NCI-H2171 treated with DMSO at 0.1 percent for 48 hours (cell line): Measurements from ENCODE around the gene F13A1.
A peak's percentile ranks its signal among the peaks of the same experiment; 100 is the strongest.

Experiments
- DNase-seq: peaks from one replicate; lab custom pipeline; 2025; lab: John Stamatoyannopoulos, UW

The F13A1 gene

GRCh38 chr6:6191909-6192308 is 128.6 kb downstream of the F13A1 start:
- no peak for DNase-seq

GRCh38 chr6:6191476-6191875 is 129.0 kb downstream of the F13A1 start:
- DNase-seq, result no peak

- DNase-seq, result no peak
Observed at GRCh38 chr6:6180684-6181083, 139.8 kb downstream of the F13A1 start.

- DNase-seq, result peak; percentile 55
Observed at GRCh38 chr6:6179858-6180623, 140.4 kb downstream of the F13A1 start.

- no peak for DNase-seq
Observed at GRCh38 chr6:6178795-6179194, 141.7 kb downstream of the F13A1 start.

- no peak for DNase-seq
Observed at GRCh38 chr6:6177754-6178153, 142.7 kb downstream of the F13A1 start.

GRCh38 chr6:6176586-6177228 is 143.8 kb downstream of the F13A1 start:
- DNase-seq, result no peak

GRCh38 chr6:6176127-6176526 is 144.3 kb downstream of the F13A1 start:
- DNase-seq, result no peak

- DNase-seq, result no peak
Observed at GRCh38 chr6:6169141-6169540, 151.3 kb downstream of the F13A1 start.

- no peak for DNase-seq
Observed at GRCh38 chr6:6166064-6166463, 154.4 kb downstream of the F13A1 start.

GRCh38 chr6:6164367-6164766 is 156.1 kb downstream of the F13A1 start:
- DNase-seq, result no peak

- DNase-seq, result no peak
Observed at GRCh38 chr6:6154335-6154734, 166.1 kb downstream of the F13A1 start.

GRCh38 chr6:6152060-6152459 is 168.4 kb downstream of the F13A1 start:
- no peak for DNase-seq

- DNase-seq, result no peak
Observed at GRCh38 chr6:6148192-6148815, 172.2 kb downstream of the F13A1 start.

- DNase-seq, result no peak
Observed at GRCh38 chr6:6131492-6132109, 188.9 kb downstream of the F13A1 start.

- no peak for DNase-seq
Observed at GRCh38 chr6:6125495-6125894, 195.0 kb downstream of the F13A1 start.

- DNase-seq, result no peak
Observed at GRCh38 chr6:6123803-6124202, 196.7 kb downstream of the F13A1 start.

GRCh38 chr6:6121943-6122342 is 198.5 kb downstream of the F13A1 start:
- no peak for DNase-seq

- no peak for DNase-seq
Observed at GRCh38 chr6:6105472-6106036, 214.9 kb downstream of the F13A1 start.
